Activated CD4-positive, alpha-beta T cell treated with anti-CD3 and anti-CD28 coated beads, Interleukin-2, amount 10 ng/mL, durations not matched to agents 7 days and 5 days (primary cell): ENCODE results near the gene PRRT2. TPM values are rescaled to one million over a fixed set of nuclear protein-coding genes. Genes with fewer than 3 reads are reported as not detected.
"Not testable (repeated sequence)": the region's sequence is repeated elsewhere in the genome, so short reads cannot be mapped to it uniquely, and the experiment has no call there.

ENCODE experiments used
- CTCF ChIA-PET: fragments of 350-600 bp; sonication (Branson Sonifier 250); formaldehyde crosslinking; loops from one replicate; lab custom pipeline; 2021; ENCODE audit warnings: antibody characterized with exemption; lab: Charles Lee
- POLR2A ChIA-PET: fragments of 350-600 bp; sonication (Branson Sonifier 250); formaldehyde crosslinking; loops from one replicate; lab custom pipeline; 2021; ENCODE audit warnings: antibody characterized with exemption; lab: Charles Lee
- DNase-seq: peaks from one replicate; pipeline ENCODE4 v3.0.0-alpha.2; 2020
- H3K27ac Mint-ChIP-seq: one replicate; pipeline ENCODE4 v1.8.0; 2021; ENCODE audit warnings: mild to moderate bottlenecking, moderate library complexity, mixed read lengths
- H3K27me3 Mint-ChIP-seq: one replicate; pipeline ENCODE4 v1.8.0; 2021; ENCODE audit warnings: mixed read lengths
- H3K36me3 Mint-ChIP-seq: one replicate; pipeline ENCODE4 v1.8.0; 2021; ENCODE audit warnings: low read depth, mixed read lengths
- H3K4me1 Mint-ChIP-seq: one replicate; pipeline ENCODE4 v1.8.0; 2021; ENCODE audit warnings: mixed read lengths
- H3K4me3 Mint-ChIP-seq: one replicate; pipeline ENCODE4 v1.8.0; 2021; ENCODE audit warnings: mild to moderate bottlenecking, moderate library complexity, mixed read lengths
- H3K9me3 Mint-ChIP-seq: one replicate; pipeline ENCODE4 v1.8.0; 2021; ENCODE audit warnings: mixed read lengths
- total RNA-seq, 2 experiments: library from RNA; stranded (reverse); gene quantifications; one replicate each; pipeline ENCODE4 v1.2.3, GENCODE V29; 2021

The PRRT2 gene
- 1 to 10 TPM in 1 of 2 experiments, under 1 TPM in 1; 0.98 to 1.3 TPM for total RNA-seq

DNA sequence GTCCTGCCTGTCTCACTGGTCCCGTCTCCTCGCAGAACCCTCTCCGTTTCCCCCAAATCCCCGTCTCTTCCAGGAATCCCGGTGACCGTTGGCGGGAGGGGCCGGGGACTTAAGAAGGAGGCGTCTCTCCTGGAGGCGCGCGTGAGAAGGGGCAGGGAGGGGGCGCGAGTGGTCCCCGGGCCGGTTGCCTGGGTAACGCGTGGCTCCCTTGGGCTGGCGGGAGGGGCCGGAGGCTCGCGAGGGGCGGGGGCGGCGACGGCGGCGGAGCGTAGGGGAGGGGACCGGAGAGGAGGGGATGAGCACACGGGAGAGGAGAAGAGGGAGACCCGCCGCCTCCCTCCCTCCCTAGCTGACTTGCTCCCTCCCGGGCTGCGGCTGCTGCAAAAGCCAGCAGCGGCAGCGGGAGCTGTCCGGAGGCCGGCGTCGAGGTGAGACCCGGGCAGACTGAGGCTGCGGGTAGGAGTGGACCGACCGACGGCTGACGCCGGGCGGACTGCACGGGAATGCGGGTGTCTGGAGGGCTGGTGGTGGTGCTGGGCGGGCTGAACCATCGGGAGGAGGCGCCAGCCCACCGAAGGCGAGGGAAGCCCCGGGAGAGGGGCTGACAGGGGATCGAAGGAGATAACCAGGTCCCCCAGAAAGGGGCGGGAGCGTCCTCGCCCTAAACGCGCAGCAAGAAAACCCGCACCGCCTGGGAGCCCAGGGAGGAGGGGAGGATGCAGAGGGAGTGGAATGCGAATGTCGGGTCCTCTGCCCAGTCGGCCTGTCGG lies at the start of gene PRRT2:
TSS of gene PRRT2 (plus strand) at position 298 of the 770 bp plus-strand sequence. CDS start 862 bp downstream, outside the sequence.
- peak within 1 kb of the TSS; percentile 71 for H3K4me3 Mint-ChIP-seq
- peak within 1 kb of the TSS; percentile 57 for H3K27ac Mint-ChIP-seq
- DNase-seq = peak; percentile 52
- peaks cover 74% of the 10 kb centered on the region for H3K4me1 Mint-ChIP-seq
- H3K36me3 Mint-ChIP-seq = peaks cover 40% of the 10 kb centered on the region
- peaks cover 13% of the 10 kb centered on the region for H3K27me3 Mint-ChIP-seq
- ChIA-PET POLR2A (no interaction called here), CTCF (interaction anchor here (0.6 to 8.8 kb wide), 3 partner anchors 22 to 111 kb away, joined by 4 to 46 read pairs (median 5); partner anchors contain the start of gene KIF22)
- no peaks in the 10 kb centered on the region for H3K9me3 Mint-ChIP-seq

DNA sequence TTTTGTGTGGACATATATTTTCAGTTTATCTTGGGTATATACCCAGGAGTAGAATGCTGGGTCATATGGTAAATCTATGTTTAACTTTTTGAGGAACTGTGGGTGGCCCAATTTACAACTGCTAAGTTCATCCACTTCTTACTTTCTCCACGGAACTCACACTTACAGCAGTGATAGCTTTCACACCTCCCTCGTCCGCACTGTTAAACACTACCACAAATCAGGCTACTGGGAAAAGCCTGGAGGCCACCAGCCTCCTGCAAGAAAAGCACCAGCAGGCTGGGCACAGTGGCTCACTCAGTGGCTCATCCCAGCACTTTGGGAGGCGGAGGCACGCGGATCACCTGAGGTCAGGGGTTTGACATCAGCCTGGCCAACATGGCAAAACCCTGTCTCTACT lies 48.7 kb upstream of the PRRT2 start:
- Mint-ChIP-seq H3K36me3 (no peaks in the 10 kb centered on the region), H3K4me3 (no peak overlapping the region), H3K4me1 (peaks cover 4% of the 10 kb centered on the region), H3K9me3 (no peaks in the 10 kb centered on the region), H3K27ac (no peak overlapping the region), H3K27me3 (peaks cover 5% of the 10 kb centered on the region)
- no peak for DNase-seq
- ChIA-PET POLR2A (no interaction called here), CTCF (no interaction called here)

DNA sequence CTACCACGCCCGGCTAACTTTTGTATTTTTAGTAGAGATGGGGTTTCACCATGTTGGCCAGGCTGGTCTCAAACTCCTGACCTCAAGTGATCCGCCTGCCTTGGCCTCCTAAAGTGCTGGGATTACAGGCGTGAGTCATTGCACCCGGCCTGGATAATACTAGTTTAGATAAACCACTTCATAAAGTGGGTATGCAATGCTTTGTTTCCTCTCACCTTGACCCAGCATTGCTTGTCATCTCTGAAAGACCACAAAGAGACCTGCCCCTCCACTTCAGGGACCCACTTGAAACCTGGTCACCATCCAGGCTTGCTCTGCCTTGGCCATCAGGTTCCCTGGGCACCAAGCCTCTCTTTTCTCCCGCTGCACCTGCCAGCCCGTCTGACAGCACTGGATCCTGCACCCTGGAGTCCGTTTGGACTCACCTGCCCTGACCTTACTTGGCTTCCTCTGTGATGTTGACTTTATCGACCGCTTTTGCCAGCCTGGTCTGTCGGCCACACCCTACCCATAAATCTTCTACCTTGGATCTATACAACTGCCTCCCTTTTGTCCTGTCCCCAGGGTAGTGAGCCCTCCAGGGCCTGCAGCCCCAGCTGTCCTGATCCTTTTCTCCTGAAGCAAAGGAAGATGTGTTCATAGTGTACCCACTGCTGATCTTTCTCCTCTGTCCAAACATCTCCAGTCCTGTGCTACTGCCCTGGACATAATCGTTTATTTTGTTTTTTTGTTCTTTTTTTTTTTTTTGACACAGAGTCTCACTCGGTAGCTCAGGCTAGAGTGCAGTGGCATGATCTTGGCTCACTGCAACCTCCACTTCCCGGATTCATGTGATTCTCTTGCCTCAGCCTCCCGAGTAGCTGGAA lies 46.6 kb upstream of the PRRT2 start:
- Mint-ChIP-seq H3K36me3 (no peaks in the 10 kb centered on the region), H3K4me3 (no peak overlapping the region), H3K9me3 (no peaks in the 10 kb centered on the region), H3K27ac (peak overlapping the region; percentile 13), H3K27me3 (peaks cover 4% of the 10 kb centered on the region), H3K4me1 (peaks cover 3% of the 10 kb centered on the region)
- ChIA-PET POLR2A (no interaction called here), CTCF (interaction anchor here (0.6 to 1.8 kb wide), 3 partner anchors 11 to 84 kb away, joined by 3 to 8 read pairs (median 5); no protein-coding TSS in a partner anchor)
- no peak for DNase-seq

DNA sequence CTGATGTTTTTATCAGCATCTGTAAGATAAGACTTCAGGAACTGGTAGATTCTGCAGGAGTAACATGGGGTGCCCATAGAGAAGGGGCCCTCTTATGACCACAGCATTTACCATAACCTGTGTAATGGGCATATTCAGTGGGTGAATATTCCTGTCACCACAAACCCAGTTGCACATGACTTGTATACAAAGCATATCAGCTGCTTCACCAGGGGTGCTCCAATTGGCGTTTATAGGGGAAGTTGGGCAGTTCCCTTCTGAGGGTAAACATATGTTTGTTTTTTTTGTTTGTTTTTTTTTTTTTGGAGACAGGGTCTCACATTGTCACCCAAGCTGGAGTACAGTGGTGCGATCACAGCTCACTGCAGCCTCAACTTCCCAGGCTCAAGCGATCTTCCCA lies 45.4 kb upstream of the PRRT2 start:
- no peak for DNase-seq
- CTCF ChIA-PET = interaction anchor here (0.7 to 1.8 kb wide), 3 partner anchors 12 to 101 kb away, joined by 3 to 8 read pairs (median 4); no protein-coding TSS in a partner anchor
- H3K36me3 Mint-ChIP-seq = no peaks in the 10 kb centered on the region

DNA sequence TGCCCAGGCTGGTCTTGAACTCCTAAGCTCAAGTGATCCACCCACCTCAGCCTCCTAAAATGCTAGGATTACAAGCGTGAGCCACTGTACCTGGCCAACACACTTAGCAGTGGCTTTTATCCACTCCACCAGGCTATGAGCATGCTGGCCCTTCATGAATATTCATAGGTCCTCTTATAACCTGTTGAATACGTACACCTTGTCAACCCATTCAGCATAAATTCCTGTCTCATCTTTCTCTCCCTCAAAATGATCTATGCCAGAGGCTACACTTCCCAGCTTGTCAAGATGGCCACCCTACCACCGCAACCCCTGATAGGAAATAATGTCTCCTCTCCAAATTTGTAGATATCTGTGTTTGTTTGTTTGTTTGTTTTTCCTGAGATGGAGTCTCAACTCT lies 44.9 kb upstream of the PRRT2 start:
- DNase-seq = no peak
- peaks cover 6% of the 10 kb centered on the region for H3K4me1 Mint-ChIP-seq
- peaks cover 2% of the 10 kb centered on the region for H3K27me3 Mint-ChIP-seq
- H3K27ac Mint-ChIP-seq = no peak overlapping the region
- H3K4me3 Mint-ChIP-seq = no peak overlapping the region
- CTCF ChIA-PET = interaction anchor here (0.7 kb wide), 1 partner anchor 21 kb away, joined by 4 read pairs; no protein-coding TSS in a partner anchor
- no peaks in the 10 kb centered on the region for H3K36me3 Mint-ChIP-seq
- POLR2A ChIA-PET = no interaction called here
- no peaks in the 10 kb centered on the region for H3K9me3 Mint-ChIP-seq

More for the DNA sequence above, 45.4 kb upstream of the PRRT2 start:
- H3K27ac Mint-ChIP-seq = no peak overlapping the region
- no peaks in the 10 kb centered on the region for H3K9me3 Mint-ChIP-seq
- peaks cover 6% of the 10 kb centered on the region for H3K4me1 Mint-ChIP-seq
- H3K27me3 Mint-ChIP-seq = peaks cover 2% of the 10 kb centered on the region
- POLR2A ChIA-PET = no interaction called here
- no peak overlapping the region for H3K4me3 Mint-ChIP-seq

DNA sequence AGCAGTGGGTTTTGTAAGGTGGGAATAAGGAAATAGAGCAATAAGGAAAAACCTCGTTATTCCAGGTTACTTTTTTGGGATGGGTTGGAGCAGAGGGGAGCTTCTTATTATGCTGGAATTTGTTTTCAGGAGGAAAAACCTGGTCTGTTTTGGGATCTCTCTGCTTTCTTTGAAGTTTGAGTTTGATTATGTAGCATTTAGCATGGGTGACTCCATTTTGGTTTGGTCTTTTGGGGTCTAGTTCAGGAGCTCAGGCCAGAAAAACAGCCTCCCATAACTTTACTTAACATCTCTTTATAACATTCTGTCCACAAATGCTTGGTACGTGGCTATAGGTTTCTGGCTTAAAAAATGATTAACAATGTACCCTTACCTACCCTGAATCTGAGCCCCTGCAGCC lies 42.5 kb upstream of the PRRT2 start:
- Mint-ChIP-seq H3K27ac (no peak overlapping the region), H3K9me3 (no peaks in the 10 kb centered on the region), H3K4me3 (no peak overlapping the region), H3K4me1 (peaks cover 12% of the 10 kb centered on the region), H3K27me3 (peaks cover 2% of the 10 kb centered on the region), H3K36me3 (no peaks in the 10 kb centered on the region)
- CTCF ChIA-PET = interaction anchor here (0.9 to 2.2 kb wide), 6 partner anchors 10 to 78 kb away, joined by 3 to 10 read pairs (median 4); partner anchors contain the start of gene KIF22
- POLR2A ChIA-PET = no interaction called here
- no peak for DNase-seq

DNA sequence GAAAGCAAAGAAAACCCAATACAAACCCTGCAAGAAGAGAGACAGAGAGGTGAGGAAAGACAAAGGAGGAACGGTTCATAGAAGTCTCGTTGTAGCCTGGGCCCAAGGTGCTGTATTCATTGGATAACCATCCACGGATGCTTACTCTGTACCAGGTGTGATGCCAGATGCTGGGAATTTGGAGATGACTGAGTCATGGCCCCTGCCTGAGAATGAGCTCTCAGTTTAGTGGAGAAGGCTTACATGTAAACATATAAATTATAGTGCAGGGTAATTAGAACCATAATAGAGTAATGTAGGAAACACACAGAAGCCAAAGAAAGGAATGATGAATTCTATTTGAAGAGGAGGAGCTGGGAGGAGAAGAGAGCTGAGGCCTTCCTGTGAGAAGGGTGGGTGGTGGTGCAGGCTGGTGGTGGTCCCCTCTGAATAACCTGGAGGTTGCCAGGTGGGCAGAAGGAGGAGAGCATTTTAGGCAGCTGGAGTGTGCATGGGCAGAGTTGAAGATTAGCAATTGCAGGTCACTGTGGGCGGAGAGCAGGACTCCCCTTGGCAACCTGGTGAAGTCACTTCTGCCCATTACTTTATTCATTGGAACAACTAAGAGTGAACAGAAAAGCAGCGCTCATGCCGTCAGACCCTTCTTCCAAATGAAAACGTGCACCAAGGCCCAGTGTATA lies 41.6 kb upstream of the PRRT2 start:
- Mint-ChIP-seq H3K9me3 (no peaks in the 10 kb centered on the region), H3K4me1 (peaks cover 12% of the 10 kb centered on the region), H3K4me3 (no peak overlapping the region), H3K36me3 (no peaks in the 10 kb centered on the region), H3K27ac (no peak overlapping the region), H3K27me3 (peaks cover 2% of the 10 kb centered on the region)
- no peak for DNase-seq
- POLR2A ChIA-PET = no interaction called here
- CTCF ChIA-PET = interaction anchor here (1.1 to 2.2 kb wide), 5 partner anchors 14 to 79 kb away, joined by 3 to 10 read pairs (median 4); partner anchors contain the start of gene KIF22

DNA sequence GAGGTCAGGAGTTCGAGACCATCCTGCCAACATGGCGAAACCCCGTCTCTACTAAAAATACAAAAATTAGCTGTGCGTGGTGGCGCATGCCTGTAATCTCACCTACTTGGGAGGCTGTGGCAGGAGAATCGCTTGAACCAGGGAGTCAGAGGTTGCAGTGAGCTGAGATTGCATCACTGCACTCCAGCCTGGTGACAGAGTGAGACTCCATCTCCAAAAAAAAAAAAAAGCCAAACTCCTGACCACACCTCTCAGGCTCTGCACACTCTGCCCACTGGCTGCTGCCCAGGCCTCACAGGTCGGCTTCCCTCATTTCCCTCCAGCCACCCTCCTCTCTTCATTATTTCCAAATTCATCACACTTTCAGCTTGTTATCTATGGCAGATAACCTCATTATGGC lies 39.7 kb upstream of the PRRT2 start:
- H3K27me3 Mint-ChIP-seq, H3K36me3 Mint-ChIP-seq, H3K4me3 Mint-ChIP-seq, POLR2A ChIA-PET, DNase-seq, H3K27ac Mint-ChIP-seq, H3K9me3 Mint-ChIP-seq: not testable (repeated sequence)
- H3K4me1 Mint-ChIP-seq = peaks cover 12% of the 10 kb centered on the region
- CTCF ChIA-PET = interaction anchor here (2.7 kb wide), 1 partner anchor 13 kb away, joined by 10 read pairs; no protein-coding TSS in a partner anchor

DNA sequence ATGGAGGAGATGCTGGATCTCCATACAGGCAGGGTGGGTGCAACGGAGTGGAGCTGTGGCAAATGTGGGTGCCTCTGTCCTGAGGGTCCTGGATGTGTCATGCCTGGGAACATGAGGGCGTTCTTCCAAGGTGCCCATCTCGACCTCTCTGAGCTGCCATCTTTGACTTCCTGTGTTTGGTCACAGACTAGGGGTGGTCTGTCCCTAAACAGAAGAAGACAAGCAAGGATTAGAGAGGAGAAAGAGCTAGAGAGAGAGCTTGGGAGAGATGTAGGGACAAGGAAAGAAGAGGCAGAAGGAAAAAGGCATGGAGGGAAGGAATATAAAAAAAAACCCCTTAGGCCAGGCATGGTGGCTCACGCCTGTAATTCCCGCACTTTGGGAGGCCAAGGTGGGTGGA lies 37.3 kb upstream of the PRRT2 start:
- CTCF ChIA-PET = interaction anchor here (0.7 to 1.0 kb wide), 3 partner anchors 14 to 353 kb away, joined by 3 to 8 read pairs (median 3); partner anchors contain the start of gene KIF22

DNA sequence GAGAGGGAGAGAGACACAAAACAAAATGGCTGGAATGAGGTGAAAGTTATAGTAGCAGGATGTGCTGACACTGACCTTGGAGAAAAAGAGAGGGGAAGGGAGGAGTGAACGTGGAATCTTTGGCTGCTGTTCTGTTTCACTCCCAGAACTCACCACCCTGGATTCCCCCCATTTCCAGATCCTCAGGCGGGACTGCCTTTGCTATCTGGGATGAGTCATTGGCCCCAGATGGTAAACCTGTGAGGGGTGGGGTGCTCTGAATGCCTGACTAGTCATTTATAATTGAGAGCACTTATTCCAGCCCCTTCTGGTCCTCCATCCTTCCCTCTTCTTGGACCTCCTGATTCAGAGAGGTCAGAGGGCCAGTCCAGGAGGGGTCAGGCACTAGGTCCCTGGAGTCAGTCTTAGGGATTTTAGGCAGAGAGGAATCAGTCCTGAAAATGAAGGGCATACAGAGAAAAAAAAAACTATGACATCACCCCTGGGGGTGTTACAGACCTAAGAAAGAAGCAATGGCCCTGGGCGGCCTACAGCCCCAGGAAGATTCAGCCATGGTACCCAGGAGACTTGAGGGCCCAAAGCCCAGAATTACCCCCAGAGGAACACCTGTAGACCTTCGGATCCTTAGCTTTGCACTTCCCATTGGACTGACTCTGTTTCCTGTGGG lies 36.1 kb upstream of the PRRT2 start:
- no peak overlapping the region for H3K27ac Mint-ChIP-seq
- H3K4me3 Mint-ChIP-seq = no peak overlapping the region
- H3K9me3 Mint-ChIP-seq = no peaks in the 10 kb centered on the region
- CTCF ChIA-PET = interaction anchor here (1.0 to 1.5 kb wide), 2 partner anchors 15 to 18 kb away, joined by 3 to 8 read pairs; partner anchors contain the start of gene KIF22
- peaks cover 8% of the 10 kb centered on the region for H3K4me1 Mint-ChIP-seq
- H3K27me3 Mint-ChIP-seq = peaks cover 10% of the 10 kb centered on the region
- POLR2A ChIA-PET = no interaction called here
- DNase-seq = no peak
- H3K36me3 Mint-ChIP-seq = peaks cover 2% of the 10 kb centered on the region

More for the DNA sequence above, 37.3 kb upstream of the PRRT2 start:
- DNase-seq = no peak
- POLR2A ChIA-PET = no interaction called here
- no peak overlapping the region for H3K27ac Mint-ChIP-seq
- peaks cover 9% of the 10 kb centered on the region for H3K27me3 Mint-ChIP-seq
- H3K36me3 Mint-ChIP-seq = peaks cover 2% of the 10 kb centered on the region
- no peak overlapping the region for H3K4me3 Mint-ChIP-seq
- H3K9me3 Mint-ChIP-seq = no peaks in the 10 kb centered on the region
- H3K4me1 Mint-ChIP-seq = peaks cover 12% of the 10 kb centered on the region

DNA sequence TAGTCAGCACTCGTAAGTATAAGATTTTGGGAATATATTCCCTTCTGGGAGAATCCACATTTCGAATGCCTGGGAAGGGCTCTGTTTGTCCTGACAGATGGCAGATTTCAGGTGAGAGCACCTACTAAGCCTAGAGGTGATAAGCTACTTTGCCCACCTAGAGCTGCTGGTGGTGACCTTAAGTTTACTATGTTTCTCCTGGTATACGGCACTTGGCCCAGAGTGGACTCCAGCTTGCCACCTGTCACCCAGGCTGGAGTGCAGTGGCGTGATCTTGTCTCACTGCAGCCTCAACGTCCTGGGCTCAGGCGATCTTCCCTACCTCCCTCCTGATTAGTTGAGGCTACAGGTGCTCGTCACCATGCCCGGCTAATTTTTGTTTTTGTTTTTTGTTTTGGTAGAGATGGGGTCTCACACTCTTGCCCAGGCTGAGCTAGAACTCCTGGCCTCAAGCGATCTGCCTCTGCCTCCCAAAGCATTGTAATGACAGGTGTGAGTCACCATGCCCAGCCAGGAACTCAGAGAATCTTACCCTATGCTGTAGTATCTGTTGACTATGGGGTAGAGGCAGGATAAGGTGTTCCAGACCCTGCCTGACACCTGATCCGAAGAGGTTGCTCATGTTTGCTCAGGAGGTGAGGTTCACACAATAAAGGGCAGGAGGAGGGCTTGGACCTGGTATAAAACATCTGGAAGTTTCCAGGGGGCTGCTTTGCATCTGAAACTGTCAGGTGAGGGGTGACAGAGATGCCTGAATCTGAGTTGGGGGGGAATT lies 34.2 kb upstream of the PRRT2 start, which contains the start of gene ZG16:
TSS of gene ZG16 (plus strand) at position 681 of the 775 bp plus-strand sequence. CDS start 1,011 bp downstream, outside the sequence.
- no peak within 1 kb of the TSS for H3K4me3 Mint-ChIP-seq
- H3K4me1 Mint-ChIP-seq = peaks cover 10% of the 10 kb centered on the region
- H3K36me3 Mint-ChIP-seq = peaks cover 2% of the 10 kb centered on the region
- no peak for DNase-seq
- peak within 1 kb of the TSS; percentile 19 for H3K27ac Mint-ChIP-seq
- no peaks in the 10 kb centered on the region for H3K9me3 Mint-ChIP-seq
- H3K27me3 Mint-ChIP-seq = peaks cover 14% of the 10 kb centered on the region
- POLR2A ChIA-PET = no interaction called here
- CTCF ChIA-PET = interaction anchor here (0.6 to 4.8 kb wide), 4 partner anchors 12 to 70 kb away, joined by 3 to 20 read pairs (median 3); partner anchors contain the start of gene KIF22
